GM12892 (cell line): Measurements from ENCODE around the gene ELOVL5.

ENCODE experiments used
- POLR2A ChIP-seq: IDR thresholded peaks from 2 replicates; pipeline ENCODE4 v1.6.1; 2011; ENCODE audit warnings: low read depth, low read length, control low read depth
- POLR2AphosphoS5 ChIP-seq: IDR thresholded peaks from 2 replicates; pipeline ENCODE4 v1.6.1; 2011; ENCODE audit warnings: low read depth, low read length, control low read depth

DNA sequence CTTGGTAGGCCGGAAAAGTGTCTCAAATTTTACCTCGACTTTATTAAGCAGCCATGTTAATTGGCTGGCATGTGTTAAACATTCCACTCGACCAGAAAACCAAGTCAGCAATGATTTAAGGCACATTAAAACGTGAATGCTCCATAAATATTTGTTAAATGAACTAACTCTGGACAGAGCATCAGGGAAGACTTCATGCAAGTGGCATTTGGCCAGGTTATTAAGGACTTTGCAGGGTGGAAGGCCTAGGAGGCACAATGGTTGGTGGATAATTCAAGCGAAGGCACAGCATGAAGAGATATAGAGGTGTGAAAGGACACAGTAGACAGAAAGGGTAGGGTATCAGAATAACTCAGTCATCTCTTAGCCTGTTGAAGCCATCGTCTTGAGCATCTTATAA lies 23.0 kb downstream of the ELOVL5 start:
- no peak for TF ChIP-seq POLR2A
- no peak for TF ChIP-seq POLR2AphosphoS5
